Measurements from ENCODE around the gene KLHL30.

The KLHL30 gene

DNA sequence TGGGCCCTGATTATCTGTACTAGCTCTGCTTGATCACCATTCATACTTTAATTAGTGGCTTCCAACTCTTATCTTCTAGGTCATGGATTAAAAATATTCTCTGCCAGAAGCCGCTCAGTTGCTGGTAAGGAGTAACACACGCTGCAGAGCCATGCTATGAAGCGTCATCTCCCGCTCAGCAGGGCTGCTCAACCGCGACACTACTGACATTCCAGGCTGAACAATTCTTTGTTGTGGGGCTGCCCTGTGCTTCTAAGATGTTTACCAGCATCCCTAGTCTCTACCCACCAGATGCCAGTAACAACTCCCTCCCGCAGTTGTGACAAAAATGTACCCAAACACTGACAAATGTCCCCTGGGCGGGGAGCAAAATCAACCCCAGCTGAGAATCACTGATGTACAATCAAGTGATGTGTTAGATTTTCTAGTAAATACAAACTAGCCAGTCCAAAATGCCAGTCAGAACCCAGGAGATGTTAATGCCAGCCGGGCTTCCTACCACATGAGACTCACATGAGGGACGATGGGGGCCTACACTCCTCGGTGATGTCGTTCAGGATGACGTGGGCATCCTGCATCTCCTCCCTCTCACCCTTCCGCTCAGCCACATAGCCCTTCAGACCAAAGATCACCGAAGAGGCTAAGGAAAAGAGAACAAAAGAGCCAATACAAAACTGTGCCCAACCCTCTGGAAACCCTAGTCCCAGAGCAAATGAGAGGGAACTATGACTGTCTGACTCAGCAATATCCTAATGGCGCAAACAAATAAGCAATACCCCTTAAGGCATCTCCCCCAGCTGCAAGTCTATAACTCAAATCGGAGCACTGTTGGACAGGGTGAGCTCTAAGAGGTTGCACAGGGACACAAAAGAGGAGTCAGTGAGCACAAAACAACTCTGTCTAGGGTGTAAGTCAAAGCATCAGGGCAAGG, 49.4 kb downstream of the KLHL30 start:
- TF ChIP-seq YY1 (IDR thresholded peaks at IDR 0.05; ENCODE audit: low read depth) = no peak

GRCh38 chr2:238190445-238190844, 52.0 kb downstream of the KLHL30 start:
- no peak for TF ChIP-seq YY1 (IDR thresholded peaks at IDR 0.05; ENCODE audit: low read depth)
- TF ChIP-seq ZBTB7A (IDR thresholded peaks at IDR 0.05; ENCODE audit: low read depth) = no peak
- TF ChIP-seq CREB1 (IDR thresholded peaks at IDR 0.05; ENCODE audit: low read depth) = no peak
- TF ChIP-seq TAF1 (IDR thresholded peaks at IDR 0.05; ENCODE audit: low read depth) = no peak
- TF ChIP-seq MAX (IDR thresholded peaks at IDR 0.05) = no peak
- TF ChIP-seq EP300 (IDR thresholded peaks at IDR 0.05; ENCODE audit: borderline replicate concordance) = no peak
- TF ChIP-seq, protein P1, sequence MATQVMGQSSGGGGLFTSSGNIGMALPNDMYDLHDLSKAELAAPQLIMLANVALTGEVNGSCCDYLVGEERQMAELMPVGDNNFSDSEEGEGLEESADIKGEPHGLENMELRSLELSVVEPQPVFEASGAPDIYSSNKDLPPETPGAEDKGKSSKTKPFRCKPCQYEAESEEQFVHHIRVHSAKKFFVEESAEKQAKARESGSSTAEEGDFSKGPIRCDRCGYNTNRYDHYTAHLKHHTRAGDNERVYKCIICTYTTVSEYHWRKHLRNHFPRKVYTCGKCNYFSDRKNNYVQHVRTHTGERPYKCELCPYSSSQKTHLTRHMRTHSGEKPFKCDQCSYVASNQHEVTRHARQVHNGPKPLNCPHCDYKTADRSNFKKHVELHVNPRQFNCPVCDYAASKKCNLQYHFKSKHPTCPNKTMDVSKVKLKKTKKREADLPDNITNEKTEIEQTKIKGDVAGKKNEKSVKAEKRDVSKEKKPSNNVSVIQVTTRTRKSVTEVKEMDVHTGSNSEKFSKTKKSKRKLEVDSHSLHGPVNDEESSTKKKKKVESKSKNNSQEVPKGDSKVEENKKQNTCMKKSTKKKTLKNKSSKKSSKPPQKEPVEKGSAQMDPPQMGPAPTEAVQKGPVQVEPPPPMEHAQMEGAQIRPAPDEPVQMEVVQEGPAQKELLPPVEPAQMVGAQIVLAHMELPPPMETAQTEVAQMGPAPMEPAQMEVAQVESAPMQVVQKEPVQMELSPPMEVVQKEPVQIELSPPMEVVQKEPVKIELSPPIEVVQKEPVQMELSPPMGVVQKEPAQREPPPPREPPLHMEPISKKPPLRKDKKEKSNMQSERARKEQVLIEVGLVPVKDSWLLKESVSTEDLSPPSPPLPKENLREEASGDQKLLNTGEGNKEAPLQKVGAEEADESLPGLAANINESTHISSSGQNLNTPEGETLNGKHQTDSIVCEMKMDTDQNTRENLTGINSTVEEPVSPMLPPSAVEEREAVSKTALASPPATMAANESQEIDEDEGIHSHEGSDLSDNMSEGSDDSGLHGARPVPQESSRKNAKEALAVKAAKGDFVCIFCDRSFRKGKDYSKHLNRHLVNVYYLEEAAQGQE (IDR thresholded peaks at IDR 0.05; ENCODE audit: low read depth) = no peak
- TF ChIP-seq FOXM1 (IDR thresholded peaks at IDR 0.05; ENCODE audit: borderline replicate concordance, low read depth) = no peak
- TF ChIP-seq TEAD4 (IDR thresholded peaks at IDR 0.05) = no peak
- no peak for TF ChIP-seq EGR1 (IDR thresholded peaks at IDR 0.05)
- no peak for TF ChIP-seq CEBPB (IDR thresholded peaks at IDR 0.05)
- no peak for TF ChIP-seq RAD21 (IDR thresholded peaks at IDR 0.05; ENCODE audit: low read depth)
- TF ChIP-seq NFIC (IDR thresholded peaks at IDR 0.05) = no peak
- no peak for TF ChIP-seq TCF12 (IDR thresholded peaks at IDR 0.05; ENCODE audit: low read depth)
- TF ChIP-seq, protein P2, sequence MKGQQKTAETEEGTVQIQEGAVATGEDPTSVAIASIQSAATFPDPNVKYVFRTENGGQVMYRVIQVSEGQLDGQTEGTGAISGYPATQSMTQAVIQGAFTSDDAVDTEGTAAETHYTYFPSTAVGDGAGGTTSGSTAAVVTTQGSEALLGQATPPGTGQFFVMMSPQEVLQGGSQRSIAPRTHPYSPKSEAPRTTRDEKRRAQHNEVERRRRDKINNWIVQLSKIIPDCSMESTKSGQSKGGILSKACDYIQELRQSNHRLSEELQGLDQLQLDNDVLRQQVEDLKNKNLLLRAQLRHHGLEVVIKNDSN (IDR thresholded peaks at IDR 0.05) = no peak

Data from Ishikawa (cell line).